ENCODE results near the gene GMEB2. TPM values are rescaled to one million over a fixed set of nuclear protein-coding genes. Genes with fewer than 3 reads are reported as not detected.

GMEB2 gene
- polyA plus RNA-seq, 1 experiment: 7.4 TPM

GRCh38 chr20:63542696-63543095, 84.2 kb downstream of the GMEB2 start:
- Histone ChIP-seq H3K4me3 (ENCODE audit: low read depth, low read length) (no peak overlapping the region), H3K36me3 (ENCODE audit: control insufficient read depth, insufficient read depth, low read length) (no peaks in the 10 kb centered on the region), H3K27me3 (ENCODE audit: control insufficient read depth, insufficient read depth, low read length) (no peaks in the 10 kb centered on the region)
- ChIA-PET CTCF (no interaction called here), POLR2A (interaction anchor here (0.6 kb wide), 1 partner anchor 22 kb away, joined by 3 read pairs; no protein-coding TSS in a partner anchor)
- no peak for TF ChIP-seq CTCF (IDR thresholded peaks at IDR 0.05; ENCODE audit: insufficient read depth, low read depth, low read length)
- DNase-seq (ENCODE audit: low read depth): no peak

GRCh38 chr20:63542031-63542559, 84.8 kb downstream of the GMEB2 start:
- no peak for TF ChIP-seq CTCF (IDR thresholded peaks at IDR 0.05; ENCODE audit: insufficient read depth, low read depth, low read length)
- Histone ChIP-seq H3K27me3 (ENCODE audit: control insufficient read depth, insufficient read depth, low read length) (no peaks in the 10 kb centered on the region), H3K36me3 (ENCODE audit: control insufficient read depth, insufficient read depth, low read length) (no peaks in the 10 kb centered on the region), H3K4me3 (ENCODE audit: low read depth, low read length) (no peak overlapping the region)
- ChIA-PET CTCF (interaction anchor here (1.1 kb wide), 1 partner anchor 11 kb away, joined by 3 read pairs; no protein-coding TSS in a partner anchor), POLR2A (interaction anchor here (0.6 kb wide), 2 partner anchors 199 to 748 kb away, joined by 9 read pairs; no protein-coding TSS in a partner anchor)
- DNase-seq (ENCODE audit: low read depth): no peak

GRCh38 chr20:63541371-63541770, 85.5 kb downstream of the GMEB2 start:
- no peaks in the 10 kb centered on the region for H3K27me3 ChIP-seq (ENCODE audit: control insufficient read depth, insufficient read depth, low read length)
- DNase-seq (ENCODE audit: low read depth): no peak
- ChIA-PET CTCF (interaction anchor here (1.1 to 5.8 kb wide), 2 partner anchors 12 to 433 kb away, joined by 3 to 53 read pairs; no protein-coding TSS in a partner anchor), POLR2A (interaction anchor here (0.6 kb wide), 1 partner anchor 747 kb away, joined by 9 read pairs; no protein-coding TSS in a partner anchor)
- H3K4me3 ChIP-seq (ENCODE audit: low read depth, low read length): no peak overlapping the region
- no peaks in the 10 kb centered on the region for H3K36me3 ChIP-seq (ENCODE audit: control insufficient read depth, insufficient read depth, low read length)
- no peak for TF ChIP-seq CTCF (IDR thresholded peaks at IDR 0.05; ENCODE audit: insufficient read depth, low read depth, low read length)

DNA sequence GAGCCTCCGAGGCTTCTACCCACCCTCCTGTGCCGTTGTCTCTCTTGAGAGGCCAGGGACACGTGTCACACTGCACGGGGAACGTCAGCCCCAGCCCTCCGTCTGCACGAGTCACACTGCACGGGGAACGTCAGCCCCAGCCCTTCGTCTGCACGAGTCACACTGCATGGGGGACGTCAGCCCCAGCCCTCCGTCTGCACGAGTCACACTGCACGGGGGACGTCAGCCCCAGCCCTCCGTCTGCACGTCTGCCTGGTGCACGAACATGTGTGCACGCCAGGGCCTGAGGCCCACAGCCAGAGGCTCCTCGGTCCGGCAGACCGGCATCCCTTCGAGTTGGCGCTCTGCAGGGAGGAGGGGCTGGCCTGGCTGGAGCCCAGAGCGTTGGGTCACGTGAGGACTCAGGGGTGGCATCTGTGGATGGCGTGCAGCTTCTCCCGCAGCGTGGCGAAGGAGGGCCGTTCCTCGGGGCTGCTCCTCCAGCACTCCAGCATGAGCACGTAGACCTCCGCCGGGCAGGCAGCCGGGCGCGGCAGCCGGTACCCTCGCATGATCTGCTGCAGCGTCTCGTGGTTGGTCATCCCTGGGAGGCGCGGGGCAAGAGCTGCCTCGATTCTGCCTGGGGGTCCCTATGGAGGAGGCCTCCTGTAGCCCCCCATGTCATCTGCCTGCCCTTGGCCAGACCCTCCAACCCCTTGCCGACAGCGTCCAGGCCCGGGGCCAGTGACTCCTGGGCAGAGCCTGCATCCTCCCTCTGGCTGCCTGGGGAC, 86.3 kb downstream of the GMEB2 start:
- CTCF ChIA-PET: interaction anchor here (1.2 to 5.8 kb wide), 4 partner anchors 102 to 440 kb away, joined by 3 to 53 read pairs (median 3); partner anchors contain the start of genes PRPF6 and TPD52L2
- DNase-seq (ENCODE audit: low read depth): no peak
- POLR2A ChIA-PET: no interaction called here

More for the DNA sequence above, 86.3 kb downstream of the GMEB2 start:
- no peak for TF ChIP-seq CTCF (IDR thresholded peaks at IDR 0.05; ENCODE audit: insufficient read depth, low read depth, low read length)
- Histone ChIP-seq H3K4me3 (ENCODE audit: low read depth, low read length) (no peak overlapping the region), H3K27me3 (ENCODE audit: control insufficient read depth, insufficient read depth, low read length) (no peaks in the 10 kb centered on the region), H3K36me3 (ENCODE audit: control insufficient read depth, insufficient read depth, low read length) (no peaks in the 10 kb centered on the region)

Data from BJ (cell line).